Measurements from ENCODE around the gene CELSR2.
"Not testable (repeated sequence)": the region's sequence is repeated elsewhere in the genome, so short reads cannot be mapped to it uniquely, and the experiment has no call there.

CELSR2 gene

GRCh38 chr1:109281680-109282496 is 32.5 kb downstream of the CELSR2 start:
- no peak for DNase-seq

- no peak for DNase-seq
Measured at GRCh38 chr1:109282497-109282951, 33.2 kb downstream of the CELSR2 start.

- peak; percentile 90 for DNase-seq
Measured at GRCh38 chr1:109282952-109283747, 33.8 kb downstream of the CELSR2 start, which contains the start of gene PSRC1. PSRC1 (minus strand) TSS chr1:109283145.

GRCh38 chr1:109283748-109284600 is 34.6 kb downstream of the CELSR2 start:
- no peak for DNase-seq

- DNase-seq, result not testable (repeated sequence)
Measured at GRCh38 chr1:109286762-109287161, 37.4 kb downstream of the CELSR2 start.

- DNase-seq, result no peak
Measured at GRCh38 chr1:109290137-109290536, 40.8 kb downstream of the CELSR2 start.

- DNase-seq, result no peak
Measured at GRCh38 chr1:109290998-109291397, 41.7 kb downstream of the CELSR2 start.

- DNase-seq, result no peak
Measured at GRCh38 chr1:109292364-109292763, 43.0 kb downstream of the CELSR2 start.

GRCh38 chr1:109293026-109293425 is 43.7 kb downstream of the CELSR2 start:
- DNase-seq, result no peak

GRCh38 chr1:109294481-109294880 is 45.1 kb downstream of the CELSR2 start:
- DNase-seq, result no peak

- no peak for DNase-seq
Measured at GRCh38 chr1:109295712-109296415, 46.5 kb downstream of the CELSR2 start.

GRCh38 chr1:109296782-109297181 is 47.4 kb downstream of the CELSR2 start:
- DNase-seq, result no peak

GRCh38 chr1:109298666-109299557 is 49.6 kb downstream of the CELSR2 start:
- no peak for DNase-seq

- no peak for DNase-seq
Measured at GRCh38 chr1:109299558-109300343, 50.4 kb downstream of the CELSR2 start.

- no peak for DNase-seq
Measured at GRCh38 chr1:109300650-109301151, 51.4 kb downstream of the CELSR2 start.

GRCh38 chr1:109301874-109302273 is 52.5 kb downstream of the CELSR2 start:
- DNase-seq, result no peak

- no peak for DNase-seq
Measured at GRCh38 chr1:109304226-109304920, 55.0 kb downstream of the CELSR2 start.

- not testable (repeated sequence) for DNase-seq
Measured at GRCh38 chr1:109305991-109306390, 56.7 kb downstream of the CELSR2 start.

GRCh38 chr1:109306832-109307273 is 57.5 kb downstream of the CELSR2 start, which contains the start of gene MYBPHL:
MYBPHL (minus strand) TSS chr1:109307011; CDS start chr1:109306991, 20 bp downstream.
- no peak for DNase-seq
